GM23248 (cell line): ENCODE results near the gene IRF4. TPM values are rescaled to one million over a fixed set of nuclear protein-coding genes. Genes with fewer than 3 reads are reported as not detected.
"Not testable (repeated sequence)": the region's sequence is repeated elsewhere in the genome, so short reads cannot be mapped to it uniquely, and the experiment has no call there.

Experiments used
- DNase-seq: peaks from one replicate; pipeline ENCODE4 v3.0.0-alpha.2; 2015
- H2AFZ ChIP-seq: fragments of 200-600 bp; sonication (generic); 2 replicates; pipeline ENCODE4 v1.6.1; 2016; ENCODE audit warnings: antibody characterized with exemption
- H3F3A ChIP-seq: fragments of 200-600 bp; sonication (generic); 2 replicates; pipeline ENCODE4 v1.6.1; 2016; ENCODE audit warnings: mild to moderate bottlenecking, antibody characterized with exemption, mixed run types; ENCODE audit not compliant: insufficient read depth
- H3K27ac ChIP-seq: fragments of 200-600 bp; sonication (generic); 2 replicates; pipeline ENCODE4 v1.5.1; 2016; ENCODE audit warnings: mild to moderate bottlenecking
- H3K27me3 ChIP-seq: fragments of 200-600 bp; sonication (generic); replicated peaks from 2 replicates; pipeline ENCODE4 v1.6.1; 2016; ENCODE audit warnings: mild to moderate bottlenecking; ENCODE audit not compliant: insufficient read depth
- H3K36me3 ChIP-seq: fragments of 200-600 bp; sonication (generic); 2 replicates; pipeline ENCODE4 v1.6.1; 2016; ENCODE audit warnings: low read depth, mild to moderate bottlenecking
- H3K4me1 ChIP-seq: fragments of 200-600 bp; sonication (generic); 2 replicates; pipeline ENCODE4 v1.6.1; 2016; ENCODE audit warnings: mild to moderate bottlenecking; ENCODE audit not compliant: insufficient read depth
- H3K4me2 ChIP-seq: fragments of 200-600 bp; sonication (generic); one replicate; pipeline ENCODE4 v1.6.1; 2016; ENCODE audit warnings: mild to moderate bottlenecking; ENCODE audit not compliant: unreplicated experiment
- H3K4me3 ChIP-seq: fragments of 200-600 bp; sonication (generic); 2 replicates; pipeline ENCODE4 v1.5.1; 2016; ENCODE audit warnings: mild to moderate bottlenecking
- H3K79me2 ChIP-seq: fragments of 200-600 bp; sonication (generic); 2 replicates; pipeline ENCODE4 v1.6.1; 2016; ENCODE audit warnings: mild to moderate bottlenecking; ENCODE audit not compliant: insufficient read depth
- H3K9ac ChIP-seq: fragments of 200-600 bp; sonication (generic); 2 replicates; pipeline ENCODE4 v1.6.1; 2016; ENCODE audit warnings: mild to moderate bottlenecking
- H3K9me2 ChIP-seq: fragments of 200-600 bp; sonication (generic); 2 replicates; pipeline ENCODE4 v1.6.1; 2016; ENCODE audit warnings: mixed run types, mild to moderate bottlenecking, moderate library complexity; ENCODE audit not compliant: insufficient read depth
- H3K9me3 ChIP-seq: fragments of 200-600 bp; sonication (generic); one replicate; pipeline ENCODE4 v1.6.1; 2017; ENCODE audit warnings: low read depth
- H4K20me1 ChIP-seq: fragments of 200-600 bp; sonication (generic); 2 replicates; pipeline ENCODE4 v1.6.0; 2016; ENCODE audit not compliant: insufficient read depth
- EZH2 ChIP-seq: fragments of 200-600 bp; sonication (generic); IDR thresholded peaks from 2 replicates; pipeline ENCODE4 v1.6.1; 2018; ENCODE audit warnings: antibody characterized with exemption, mild to moderate bottlenecking; ENCODE audit not compliant: insufficient read depth, poor library complexity, severe bottlenecking
- EZH2phosphoT487 ChIP-seq: fragments of 200-600 bp; sonication (generic); IDR thresholded peaks from 2 replicates; pipeline ENCODE4 v1.6.1; 2018; ENCODE audit warnings: antibody characterized with exemption, moderate library complexity, mild to moderate bottlenecking, low read depth; ENCODE audit not compliant: insufficient read depth
- WGBS, 2 experiments: methylation state at CpG; one replicate each; pipeline ENCODE4 v1.1.6; 2015 to 2017; ENCODE audit warnings: low lambda C conversion rate in 2 of 2, low coverage in 1 of 2; ENCODE audit errors: missing lambda C conversion rate in 2 of 2; 5-methylcytosine and 5-hydroxymethylcytosine counted together
- in situ Hi-C: fragments of 300-500 bp; cut with MboI; formaldehyde crosslinking; loops from 2 replicates; pipeline ENCODE4 v1.15.0; 2020
- polyA plus RNA-seq: library from polyadenylated mRNA; unstranded; fragments of >200 nt; fragmentation: Nextera tagmentation; extraction: Ambion mirVana; gene quantifications from 2 replicates; pipeline ENCODE4 v1.2.1, GENCODE V29; 2016
- total RNA-seq: library from RNA; depleted of rRNA; stranded (reverse); fragments of >200 nt; shearing (Covaris generic); gene quantifications from 2 replicates; pipeline ENCODE4 v1.2.3, GENCODE V29; 2014

Gene IRF4
- total and polyA plus RNA-seq, 2 experiments from 2014 or later, result 0.23 TPM; not detected in 1

DNA sequence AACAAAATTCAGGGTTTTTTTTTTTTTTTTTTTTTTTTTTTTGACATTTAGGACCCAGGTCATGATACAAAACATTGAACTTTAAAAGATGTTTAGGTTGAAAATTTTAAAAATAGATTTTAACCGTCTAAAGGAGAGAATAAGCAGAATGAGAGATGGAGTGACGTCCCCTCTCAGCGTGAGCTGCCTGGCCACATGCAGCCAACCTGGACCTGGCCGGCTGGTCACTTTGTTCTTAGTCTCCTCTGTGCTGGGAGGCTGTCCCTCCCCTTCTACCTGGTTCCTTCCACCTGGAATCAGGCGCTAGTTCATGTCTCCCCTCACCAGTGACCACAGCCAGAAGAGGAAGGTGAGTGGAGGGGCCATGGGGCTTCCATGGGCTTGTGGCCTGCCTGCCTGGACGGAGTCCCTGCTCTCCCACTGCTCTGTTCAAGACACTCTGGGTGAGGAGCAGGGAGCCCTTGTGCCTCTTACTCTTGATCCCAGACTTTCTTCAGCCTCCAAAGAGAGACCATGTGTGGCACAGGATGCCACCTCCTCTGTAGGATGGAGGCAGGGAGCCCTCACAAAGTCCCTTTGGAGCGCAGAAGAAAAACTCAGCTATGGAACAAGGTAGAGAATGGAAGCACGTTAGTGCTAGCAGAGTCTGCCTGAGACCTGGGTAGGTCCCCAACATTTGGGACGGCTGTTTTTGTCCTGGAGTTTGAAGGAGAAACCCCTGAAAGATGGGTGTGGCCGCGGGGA is 31.7 kb downstream of the IRF4 start:
- no peak for DNase-seq

DNA sequence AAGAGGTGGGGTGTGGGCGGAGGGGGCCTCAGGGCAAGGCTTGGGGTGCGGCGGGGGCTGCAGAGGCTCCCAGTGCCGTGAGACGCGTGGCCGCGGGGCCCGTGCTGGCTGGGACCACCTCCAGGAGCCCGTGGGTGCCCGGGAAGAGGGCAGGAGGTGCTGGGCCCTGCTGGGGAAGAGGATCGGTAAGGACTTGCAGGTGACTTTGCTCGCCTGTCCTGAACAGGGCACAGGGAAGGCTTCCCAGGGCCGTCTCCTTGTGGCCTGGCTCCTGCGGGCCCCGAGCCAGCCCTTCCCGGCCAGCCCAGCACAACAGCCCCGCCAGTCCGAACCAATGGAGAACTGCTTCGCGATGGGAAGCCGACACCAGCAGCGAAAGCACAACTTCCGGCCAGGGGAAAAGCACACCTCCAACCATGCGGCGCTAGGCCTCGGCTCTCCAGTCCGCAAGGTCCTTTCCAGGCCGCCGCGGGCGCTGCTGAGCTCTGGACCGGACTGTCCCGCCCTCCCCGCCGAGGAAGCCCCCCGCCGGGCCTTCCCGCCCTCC is 32.3 kb downstream of the IRF4 start:
- TF ChIP-seq EZH2 (no peak), EZH2phosphoT487 (no peak)
- in situ Hi-C loops, result no loop called here
- H3K4me2 ChIP-seq, result no peak overlapping the region
- no peak overlapping the region for H3K9ac ChIP-seq
- no peak for DNase-seq
- no peak overlapping the region for H2AFZ ChIP-seq
- no peaks in the 10 kb centered on the region for H4K20me1 ChIP-seq
- H3K79me2 ChIP-seq, result no peaks in the 10 kb centered on the region
- no peaks in the 10 kb centered on the region for H3K9me2 ChIP-seq
- no peaks in the 10 kb centered on the region for H3K9me3 ChIP-seq
- peaks cover 28% of the 10 kb centered on the region for H3K27me3 ChIP-seq
- peaks cover 9% of the 10 kb centered on the region; the same call in 1 of the 2 replicates for H3F3A ChIP-seq
- no peak overlapping the region for H3K4me3 ChIP-seq
- no peak overlapping the region for H3K27ac ChIP-seq
- WGBS, 2 experiments, result 92 to 96% methylated on average over 14 to 39 of the region's 39 CpGs
- no peaks in the 10 kb centered on the region for H3K36me3 ChIP-seq
- peaks cover 11% of the 10 kb centered on the region for H3K4me1 ChIP-seq

More for the DNA sequence above, 31.7 kb downstream of the IRF4 start:
- Histone ChIP-seq H3K9me2 (no peaks in the 10 kb centered on the region), H3K9ac (peak overlapping the region; percentile 42; the same call in 1 of the 2 replicates), H3F3A (peaks cover 9% of the 10 kb centered on the region; the same call in 1 of the 2 replicates), H3K9me3 (no peaks in the 10 kb centered on the region), H2AFZ (no peak overlapping the region), H4K20me1 (no peaks in the 10 kb centered on the region), H3K4me3 (no peak overlapping the region), H3K79me2 (no peaks in the 10 kb centered on the region), H3K27me3 (peaks cover 26% of the 10 kb centered on the region), H3K27ac (no peak overlapping the region), H3K36me3 (no peaks in the 10 kb centered on the region), H3K4me1 (peaks cover 11% of the 10 kb centered on the region), H3K4me2 (no peak overlapping the region)
- whole genome bisulfite sequencing, 2 experiments, result 88 to 91% methylated on average over 9 to 11 of the region's 11 CpGs
- in situ Hi-C loops, result no loop called here
- no peak for TF ChIP-seq EZH2phosphoT487
- TF ChIP-seq EZH2, result no peak

DNA sequence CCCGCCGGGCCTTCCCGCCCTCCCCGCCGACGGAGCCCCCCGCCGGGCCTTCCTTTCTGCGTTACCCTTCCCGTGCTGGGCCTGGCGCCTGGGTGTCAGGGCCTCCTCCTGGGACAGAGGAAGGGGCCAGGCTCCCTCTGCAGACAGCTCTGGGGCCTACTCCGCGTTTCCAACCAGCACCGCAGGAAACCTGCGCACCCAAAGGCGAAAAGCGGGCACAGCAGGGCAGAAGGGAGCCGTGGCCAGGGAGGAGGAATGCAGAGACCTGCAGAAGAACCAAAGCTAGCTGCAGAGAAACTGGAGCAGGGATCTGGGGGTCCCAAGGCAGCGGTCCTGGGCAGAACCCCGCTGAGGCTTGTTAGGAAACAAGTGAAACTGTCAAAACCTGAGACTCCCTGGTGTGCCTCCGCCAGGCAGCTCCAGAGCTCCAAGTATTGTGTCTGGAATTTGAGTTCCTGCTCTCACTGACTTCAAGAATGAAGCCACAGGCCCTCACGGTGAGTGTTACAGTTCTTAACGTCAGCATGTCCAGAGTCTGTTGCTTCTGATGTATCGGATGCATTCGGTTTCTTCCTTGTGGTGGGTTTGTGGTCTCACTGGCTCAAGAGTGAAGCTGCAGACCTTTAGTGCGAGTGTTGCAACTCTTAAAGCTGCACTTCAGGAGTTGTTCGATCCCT is 33.3 kb downstream of the IRF4 start:
- no peak overlapping the region for H3K4me3 ChIP-seq
- DNase-seq, result no peak
- TF ChIP-seq EZH2phosphoT487 (no peak), EZH2 (no peak)
- H3K9ac ChIP-seq, result no peak overlapping the region
- peaks cover 11% of the 10 kb centered on the region for H3K4me1 ChIP-seq
- no peaks in the 10 kb centered on the region for H4K20me1 ChIP-seq
- H3K27ac ChIP-seq, result no peak overlapping the region
- H3F3A ChIP-seq, result peaks cover 9% of the 10 kb centered on the region; the same call in 1 of the 2 replicates
- no peaks in the 10 kb centered on the region for H3K36me3 ChIP-seq
- no peaks in the 10 kb centered on the region for H3K9me2 ChIP-seq
- H3K4me2 ChIP-seq, result no peak overlapping the region
- H3K79me2 ChIP-seq, result no peaks in the 10 kb centered on the region
- WGBS, 2 experiments, result 86 to 88% methylated on average over 15 to 27 of the region's 27 CpGs
- H3K27me3 ChIP-seq, result peaks cover 33% of the 10 kb centered on the region
- in situ Hi-C loops, result no loop called here
- no peaks in the 10 kb centered on the region for H3K9me3 ChIP-seq
- H2AFZ ChIP-seq, result no peak overlapping the region

DNA sequence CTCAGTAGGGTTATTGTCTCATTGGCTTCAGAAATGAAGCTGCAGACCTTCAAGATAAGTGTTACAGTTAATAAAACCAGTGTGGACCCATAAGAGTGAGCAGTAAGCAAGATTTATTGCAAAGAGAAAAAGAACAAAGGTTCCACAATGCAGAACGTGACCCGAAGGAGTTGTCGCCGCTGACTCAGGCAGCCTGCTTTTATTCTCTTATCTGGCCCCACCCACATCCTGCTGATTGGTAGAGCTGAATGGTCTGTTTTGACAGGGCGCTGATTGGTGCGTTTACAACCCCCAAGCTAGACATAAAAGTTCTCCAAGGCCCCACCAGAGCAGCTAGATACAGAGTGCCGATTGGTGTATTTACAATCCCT is 33.9 kb downstream of the IRF4 start:
- H3K27me3 ChIP-seq, result peaks cover 30% of the 10 kb centered on the region
- H3K36me3 ChIP-seq, H2AFZ ChIP-seq, H3K79me2 ChIP-seq, in situ Hi-C loops, H3K9ac ChIP-seq, DNase-seq, H3K9me3 ChIP-seq, H4K20me1 ChIP-seq, H3K27ac ChIP-seq, H3K9me2 ChIP-seq, H3K4me2 ChIP-seq, H3F3A ChIP-seq, H3K4me3 ChIP-seq: not testable (repeated sequence)
- WGBS, 2 experiments, result 53 to 73% methylated on average over 7 of the region's 7 CpGs
- peaks cover 11% of the 10 kb centered on the region for H3K4me1 ChIP-seq

DNA sequence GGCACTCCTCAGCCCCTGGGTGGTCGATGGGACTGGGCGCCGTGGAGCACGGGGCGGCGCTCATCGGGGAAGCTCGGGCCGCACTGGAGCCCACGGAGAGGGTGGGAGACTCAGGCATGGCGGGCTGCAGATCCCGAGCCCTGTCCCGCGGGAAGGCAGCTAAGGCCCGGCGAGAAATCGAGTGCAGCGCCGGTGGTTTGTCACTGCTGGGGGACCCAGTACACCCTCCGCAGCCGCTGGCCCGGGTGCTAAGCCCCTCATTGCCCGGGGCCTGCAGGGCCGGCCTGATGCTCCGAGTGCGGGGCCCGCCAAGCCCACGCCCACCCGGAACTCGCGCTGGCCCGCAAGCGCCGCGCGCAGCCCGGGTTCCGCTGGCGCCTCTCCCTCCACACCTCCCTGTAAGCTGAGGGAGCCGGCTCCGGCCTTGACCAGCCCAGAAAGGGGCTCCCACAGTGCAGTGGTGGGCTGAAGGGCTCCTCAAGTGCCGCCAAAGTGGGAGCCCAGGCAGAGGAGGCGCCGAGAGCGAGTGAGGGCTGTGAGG is 34.7 kb downstream of the IRF4 start:
- peaks cover 30% of the 10 kb centered on the region for H3K27me3 ChIP-seq
- H3K4me2 ChIP-seq, H3K9me2 ChIP-seq, H4K20me1 ChIP-seq, H3F3A ChIP-seq, H3K79me2 ChIP-seq, H3K9me3 ChIP-seq, H3K9ac ChIP-seq, H3K4me3 ChIP-seq, in situ Hi-C loops, DNase-seq, H3K36me3 ChIP-seq, H3K27ac ChIP-seq, H2AFZ ChIP-seq: not testable (repeated sequence)
- WGBS, 2 experiments, result 90 to 93% methylated on average over 28 to 34 of the region's 45 CpGs
- H3K4me1 ChIP-seq, result peaks cover 11% of the 10 kb centered on the region
